MV-4-11 (cell line): ENCODE data around the gene LIMK1.
A peak's percentile ranks its signal among the peaks of the same experiment; 100 is the strongest.
"Not testable (repeated sequence)": the region's sequence is repeated elsewhere in the genome, so short reads cannot be mapped to it uniquely, and the experiment has no call there.

ENCODE experiments used
- DNase-seq: peaks from one replicate; lab custom pipeline; 2025; lab: John Stamatoyannopoulos, UW

Gene LIMK1

GRCh38 chr7:74126220-74126880 is 42.7 kb downstream of the LIMK1 start:
- no peak for DNase-seq

- no peak for DNase-seq
Observed at GRCh38 chr7:74129887-74130286, 46.3 kb downstream of the LIMK1 start.

- DNase-seq = no peak
Observed at GRCh38 chr7:74130518-74130917, 46.9 kb downstream of the LIMK1 start.

GRCh38 chr7:74134117-74134620 is 50.6 kb downstream of the LIMK1 start:
- DNase-seq = peak; percentile 99

GRCh38 chr7:74138334-74138867 is 54.8 kb downstream of the LIMK1 start:
- no peak for DNase-seq

GRCh38 chr7:74138945-74139843 is 55.6 kb downstream of the LIMK1 start:
- DNase-seq = no peak

- no peak for DNase-seq
Observed at GRCh38 chr7:74141705-74142104, 58.1 kb downstream of the LIMK1 start.

- no peak for DNase-seq
Observed at GRCh38 chr7:74143383-74143782, 59.8 kb downstream of the LIMK1 start.

GRCh38 chr7:74148491-74148890 is 64.9 kb downstream of the LIMK1 start:
- no peak for DNase-seq

GRCh38 chr7:74149071-74149470 is 65.5 kb downstream of the LIMK1 start:
- DNase-seq = no peak

GRCh38 chr7:74149603-74150002 is 66.0 kb downstream of the LIMK1 start:
- no peak for DNase-seq

- DNase-seq = no peak
Observed at GRCh38 chr7:74153736-74154135, 70.1 kb downstream of the LIMK1 start.

- no peak for DNase-seq
Observed at GRCh38 chr7:74155810-74156395, 72.3 kb downstream of the LIMK1 start.

- no peak for DNase-seq
Observed at GRCh38 chr7:74157605-74158004, 74.0 kb downstream of the LIMK1 start.

- peak; percentile 34 for DNase-seq
Observed at GRCh38 chr7:74164985-74165456, 81.4 kb downstream of the LIMK1 start.

- no peak for DNase-seq
Observed at GRCh38 chr7:74165867-74166593, 82.4 kb downstream of the LIMK1 start.

- not testable (repeated sequence) for DNase-seq
Observed at GRCh38 chr7:74167324-74167723, 83.7 kb downstream of the LIMK1 start.
